Mucosa of descending colon (tissue), 3 donors: Measurements from ENCODE around the gene SPCS2. TPM values are rescaled to one million over a fixed set of nuclear protein-coding genes. Genes with fewer than 3 reads are reported as not detected.

Experiments
- ATAC-seq: fragments of 200-7000 bp; cut with Tn5 transposase; one replicate; pipeline ENCODE4 v1.9.1; 2020; ENCODE audit warnings: mild to moderate bottlenecking, moderate library complexity
- DNase-seq, 3 donors: peaks; one replicate each; pipeline ENCODE4 v3.0.0-alpha.2; 2020
- H3K36me3 ChIP-seq: fragments of 200-600 bp; one replicate; pipeline ENCODE4 v1.8.0; 2021; ENCODE audit warnings: low read depth, mild to moderate bottlenecking
- H3K4me1 ChIP-seq: fragments of 200-600 bp; one replicate; pipeline ENCODE4 v1.8.0; 2021; ENCODE audit warnings: low read depth, mild to moderate bottlenecking
- H3K4me3 ChIP-seq: fragments of 200-600 bp; one replicate; pipeline ENCODE4 v1.8.0; 2021; ENCODE audit warnings: mild to moderate bottlenecking
- H3K9me3 ChIP-seq: fragments of 200-600 bp; one replicate; pipeline ENCODE4 v1.8.0; 2021; ENCODE audit warnings: mild to moderate bottlenecking
- CTCF ChIP-seq: fragments of 200-600 bp; IDR thresholded peaks from one replicate; pipeline ENCODE4 v1.8.0; 2022; ENCODE audit warnings: antibody characterized with exemption, mild to moderate bottlenecking
- intact Hi-C, 2 donors: fragments of 100-400 bp; cut with DNase I in 1 of 2; cut with micrococcal nuclease in 1 of 2; formaldehyde crosslinking; loops; one replicate each; pipeline versions ENCODE4 v1.11.0 to v1.11.1; 2022; cut with DNase I, micrococcal nuclease
- total RNA-seq, 3 donors: library from RNA; stranded (reverse); fragmentation: NEBNext Ultra II Directional in 2 of 3; extraction: Animal tissue kit (Norgen Biotek cat#: 25700) in 2 of 3; gene quantifications; one replicate each; pipeline versions ENCODE4 v1.2.1 to v1.2.4, GENCODE V29; 2021 to 2023
- donor health status: DM: no; HTN: no; CAD: no; lungs with moderate emphysema.
- donor health status: DM: no; HTN: no; CAD: no.
- donor health status: DM: no; HTN: yes; CAD: no.

The SPCS2 gene
- total RNA-seq, 3 donors from 2014 or later, result 117 to 160 (median 119) TPM

- Histone ChIP-seq H3K4me1 (no peaks in the 10 kb centered on the region), H3K9me3 (no peaks in the 10 kb centered on the region), H3K4me3 (no peak overlapping the region), H3K36me3 (no peaks in the 10 kb centered on the region)
- ATAC-seq, result no peak
- intact Hi-C loops, result loop anchor here (10.0 kb wide), 1 partner anchor 307 kb away; the partner anchor contains the start of gene TPBGL (in 2 of the 2)
- no peak for DNase-seq
- no peak for TF ChIP-seq CTCF
These were observed 11.2 kb upstream of the SPCS2 start for GRCh38 chr11:74937696-74938475.

- ATAC-seq (no peak), DNase-seq (no peak)
- intact Hi-C loops, result no loop called here
- H3K4me3 ChIP-seq, result no peak overlapping the region
- no peak for TF ChIP-seq CTCF
- H3K36me3 ChIP-seq, result no peaks in the 10 kb centered on the region
- no peaks in the 10 kb centered on the region for H3K9me3 ChIP-seq
- H3K4me1 ChIP-seq, result no peaks in the 10 kb centered on the region
These were observed 7.6 kb upstream of the SPCS2 start for GRCh38 chr11:74941492-74941891.

- no peak for ATAC-seq
- intact Hi-C loops, result no loop called here
- H3K9me3 ChIP-seq, result no peaks in the 10 kb centered on the region
- DNase-seq, result no peak
- H3K4me3 ChIP-seq, result no peak overlapping the region
- no peaks in the 10 kb centered on the region for H3K4me1 ChIP-seq
- H3K36me3 ChIP-seq, result no peaks in the 10 kb centered on the region
- no peak for TF ChIP-seq CTCF
These were observed 6.8 kb upstream of the SPCS2 start for GRCh38 chr11:74942073-74942759.

DNA sequence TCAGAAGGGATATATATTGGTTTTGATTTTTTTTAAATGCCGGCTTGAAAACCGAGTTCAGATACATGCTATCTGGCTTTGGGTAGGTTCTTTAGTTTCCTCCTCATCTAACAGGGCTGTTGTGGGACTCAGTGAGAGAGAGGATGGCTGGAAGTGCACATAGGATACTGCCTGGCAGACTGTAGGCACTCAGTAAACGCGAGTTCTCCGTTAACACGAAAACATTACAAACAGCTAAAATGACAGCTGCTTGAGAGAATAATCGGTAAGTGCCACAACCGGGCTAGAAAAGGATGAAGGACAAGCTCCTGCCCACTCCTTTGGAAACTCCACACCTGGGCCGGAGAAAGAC is 544 bp upstream of the SPCS2 start:
- peak overlapping the region; percentile 88 for H3K4me3 ChIP-seq
- peaks cover 2% of the 10 kb centered on the region for H3K36me3 ChIP-seq
- H3K4me1 ChIP-seq, result peaks cover 12% of the 10 kb centered on the region
- intact Hi-C loops, result no loop called here
- DNase-seq (no peak), ATAC-seq (peak; percentile 37)
- H3K9me3 ChIP-seq, result no peaks in the 10 kb centered on the region
- no peak for TF ChIP-seq CTCF

DNA sequence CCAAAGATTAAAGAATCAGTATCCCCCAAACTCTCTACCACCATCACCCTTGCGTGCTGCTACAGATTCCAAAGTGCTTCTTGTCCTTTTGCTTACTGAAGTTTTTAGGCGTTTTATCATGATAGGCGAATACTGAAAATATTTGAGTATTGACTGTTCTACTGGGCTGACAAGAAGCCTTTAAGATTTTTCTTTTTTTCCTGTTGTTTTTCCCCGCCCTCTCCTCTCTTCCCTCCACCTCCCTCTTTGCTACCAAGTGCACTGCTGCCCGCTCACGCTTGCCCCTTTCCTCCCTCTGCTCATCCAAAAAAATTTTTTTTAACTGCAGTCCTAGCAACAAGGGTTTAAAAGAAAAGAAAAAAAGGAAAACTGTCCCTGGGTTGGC is 679 bp downstream of the SPCS2 start:
- Histone ChIP-seq H3K4me3 (peak overlapping the region; percentile 88), H3K36me3 (peaks cover 5% of the 10 kb centered on the region), H3K9me3 (no peaks in the 10 kb centered on the region), H3K4me1 (peaks cover 12% of the 10 kb centered on the region)
- intact Hi-C loops, result no loop called here
- TF ChIP-seq CTCF, result no peak
- ATAC-seq, result no peak
- DNase-seq, result no peak
